K562 (cell line): ENCODE results near the gene GGT5. TPM values are rescaled to one million over a fixed set of nuclear protein-coding genes. Genes with fewer than 3 reads are reported as not detected.

Source experiments
- KDM1A ChIP-seq, 2 experiments: fragments of 450-650 bp; IDR thresholded peaks; 2 replicates each; pipeline ENCODE4 v1.6.1; 2016; ENCODE audit warnings: mild to moderate bottlenecking in 2 of 2
- ZNF77 ChIP-seq: fragments of 250-450 bp; sonication (Bioruptor Pico); IDR thresholded peaks from 2 replicates; pipeline ENCODE4 v1.5.0; 2020
- polyA plus RNA-seq, 8 experiments: library from polyadenylated mRNA; depleted of rRNA in 4 of 8; stranded (reverse) in 5 of 8; unstranded in 3 of 8; fragments of >200 nt; fragmentation: Nextera tagmentation in 2 of 8; fragmentation: Illumina TruSeq in 1 of 8; extraction: Ambion mirVana in 2 of 8; extraction: Trizol in 1 of 8; gene quantifications; 2 replicates each; pipeline versions ENCODE4 v1.2.1 to v1.2.3, GENCODE V29; 2011 to 2014; ENCODE audit warnings: inconsistent platforms in 1 of 8, missing spikeins in 1 of 8
- total RNA-seq, 7 experiments: library from RNA; depleted of rRNA in 6 of 7; stranded (reverse); fragments of >200 nt in 6 of 7; fragmentation: Illumina TruSeq in 2 of 7; extraction: Trizol in 2 of 7; gene quantifications; 2 replicates each; pipeline versions ENCODE4 v1.2.1 to v1.2.3, GENCODE V29; 2011 to 2021; ENCODE audit warnings: low replicate concordance in 1 of 7
- TF ChIP-seq, protein P1 (sequence below): fragments of 450-650 bp; IDR thresholded peaks from 2 replicates; pipeline ENCODE4 v1.6.1; 2018; ENCODE audit not compliant: partially characterized antibody
- TF ChIP-seq, protein P2 (sequence below): fragments of 450-650 bp; formaldehyde crosslinking; IDR thresholded peaks from 2 replicates; pipeline ENCODE4 v1.4.0; 2020; ENCODE audit warnings: mild to moderate bottlenecking
- TF ChIP-seq, protein P3 (sequence below): sonication (generic); formaldehyde crosslinking; IDR thresholded peaks from 2 replicates; pipeline ENCODE4 v1.8.1; 2023; ENCODE audit warnings: mild to moderate bottlenecking, missing genetic modification reagents

Gene GGT5
- total and polyA plus RNA-seq, 9 of the 15 experiments (the other 6 are each of a cell fraction or from before 2014, with no cell fraction given): 0.07 to 0.69 (median 0.18) TPM; not detected in 4

DNA sequence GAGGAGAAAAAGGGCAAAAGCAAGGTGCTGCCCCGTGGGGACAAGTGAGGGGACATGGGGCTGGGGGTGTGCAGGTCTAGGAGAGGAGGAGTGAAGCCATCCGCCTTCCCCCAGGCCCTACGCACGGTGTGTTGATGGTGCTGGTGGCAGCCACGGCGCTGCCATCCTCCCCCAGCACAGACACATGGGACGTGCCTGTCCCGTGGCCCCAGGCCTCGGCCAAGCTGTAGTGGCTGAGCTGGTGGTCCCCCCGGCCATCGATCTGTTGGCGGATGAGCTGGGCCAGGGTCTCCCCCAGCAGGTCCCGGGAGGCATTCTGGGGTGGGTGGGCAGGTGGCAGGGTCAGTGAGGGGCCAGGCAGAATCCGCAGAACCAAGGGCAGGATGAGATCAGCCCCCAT is 18.9 kb downstream of the GGT5 start (continued):
- TF ChIP-seq, protein P1, sequence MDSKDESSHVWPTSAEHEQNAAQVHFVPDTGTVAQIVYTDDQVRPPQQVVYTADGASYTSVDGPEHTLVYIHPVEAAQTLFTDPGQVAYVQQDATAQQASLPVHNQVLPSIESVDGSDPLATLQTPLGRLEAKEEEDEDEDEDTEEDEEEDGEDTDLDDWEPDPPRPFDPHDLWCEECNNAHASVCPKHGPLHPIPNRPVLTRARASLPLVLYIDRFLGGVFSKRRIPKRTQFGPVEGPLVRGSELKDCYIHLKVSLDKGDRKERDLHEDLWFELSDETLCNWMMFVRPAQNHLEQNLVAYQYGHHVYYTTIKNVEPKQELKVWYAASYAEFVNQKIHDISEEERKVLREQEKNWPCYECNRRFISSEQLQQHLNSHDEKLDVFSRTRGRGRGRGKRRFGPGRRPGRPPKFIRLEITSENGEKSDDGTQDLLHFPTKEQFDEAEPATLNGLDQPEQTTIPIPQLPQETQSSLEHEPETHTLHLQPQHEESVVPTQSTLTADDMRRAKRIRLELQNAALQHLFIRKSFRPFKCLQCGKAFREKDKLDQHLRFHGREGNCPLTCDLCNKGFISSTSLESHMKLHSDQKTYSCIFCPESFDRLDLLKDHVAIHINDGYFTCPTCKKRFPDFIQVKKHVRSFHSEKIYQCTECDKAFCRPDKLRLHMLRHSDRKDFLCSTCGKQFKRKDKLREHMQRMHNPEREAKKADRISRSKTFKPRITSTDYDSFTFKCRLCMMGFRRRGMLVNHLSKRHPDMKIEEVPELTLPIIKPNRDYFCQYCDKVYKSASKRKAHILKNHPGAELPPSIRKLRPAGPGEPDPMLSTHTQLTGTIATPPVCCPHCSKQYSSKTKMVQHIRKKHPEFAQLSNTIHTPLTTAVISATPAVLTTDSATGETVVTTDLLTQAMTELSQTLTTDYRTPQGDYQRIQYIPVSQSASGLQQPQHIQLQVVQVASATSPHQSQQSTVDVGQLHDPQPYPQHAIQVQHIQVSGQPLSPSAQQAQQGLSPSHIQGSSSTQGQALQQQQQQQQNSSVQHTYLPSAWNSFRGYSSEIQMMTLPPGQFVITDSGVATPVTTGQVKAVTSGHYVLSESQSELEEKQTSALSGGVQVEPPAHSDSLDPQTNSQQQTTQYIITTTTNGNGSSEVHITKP: no peak
- TF ChIP-seq, protein P2, sequence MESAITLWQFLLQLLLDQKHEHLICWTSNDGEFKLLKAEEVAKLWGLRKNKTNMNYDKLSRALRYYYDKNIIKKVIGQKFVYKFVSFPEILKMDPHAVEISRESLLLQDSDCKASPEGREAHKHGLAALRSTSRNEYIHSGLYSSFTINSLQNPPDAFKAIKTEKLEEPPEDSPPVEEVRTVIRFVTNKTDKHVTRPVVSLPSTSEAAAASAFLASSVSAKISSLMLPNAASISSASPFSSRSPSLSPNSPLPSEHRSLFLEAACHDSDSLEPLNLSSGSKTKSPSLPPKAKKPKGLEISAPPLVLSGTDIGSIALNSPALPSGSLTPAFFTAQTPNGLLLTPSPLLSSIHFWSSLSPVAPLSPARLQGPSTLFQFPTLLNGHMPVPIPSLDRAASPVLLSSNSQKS (CRISPR knock-in tag): no peak
- TF ChIP-seq ZNF77 (CRISPR knock-in tag) (no peak), KDM1A (IDR thresholded peaks at IDR 0.05) (no peak)
- TF ChIP-seq, protein P3, sequence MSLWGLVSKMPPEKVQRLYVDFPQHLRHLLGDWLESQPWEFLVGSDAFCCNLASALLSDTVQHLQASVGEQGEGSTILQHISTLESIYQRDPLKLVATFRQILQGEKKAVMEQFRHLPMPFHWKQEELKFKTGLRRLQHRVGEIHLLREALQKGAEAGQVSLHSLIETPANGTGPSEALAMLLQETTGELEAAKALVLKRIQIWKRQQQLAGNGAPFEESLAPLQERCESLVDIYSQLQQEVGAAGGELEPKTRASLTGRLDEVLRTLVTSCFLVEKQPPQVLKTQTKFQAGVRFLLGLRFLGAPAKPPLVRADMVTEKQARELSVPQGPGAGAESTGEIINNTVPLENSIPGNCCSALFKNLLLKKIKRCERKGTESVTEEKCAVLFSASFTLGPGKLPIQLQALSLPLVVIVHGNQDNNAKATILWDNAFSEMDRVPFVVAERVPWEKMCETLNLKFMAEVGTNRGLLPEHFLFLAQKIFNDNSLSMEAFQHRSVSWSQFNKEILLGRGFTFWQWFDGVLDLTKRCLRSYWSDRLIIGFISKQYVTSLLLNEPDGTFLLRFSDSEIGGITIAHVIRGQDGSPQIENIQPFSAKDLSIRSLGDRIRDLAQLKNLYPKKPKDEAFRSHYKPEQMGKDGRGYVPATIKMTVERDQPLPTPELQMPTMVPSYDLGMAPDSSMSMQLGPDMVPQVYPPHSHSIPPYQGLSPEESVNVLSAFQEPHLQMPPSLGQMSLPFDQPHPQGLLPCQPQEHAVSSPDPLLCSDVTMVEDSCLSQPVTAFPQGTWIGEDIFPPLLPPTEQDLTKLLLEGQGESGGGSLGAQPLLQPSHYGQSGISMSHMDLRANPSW: no peak
